Suppressor macrophage (primary cell): ENCODE data around the gene SEMA5A.
"Not testable (repeated sequence)": the region's sequence is repeated elsewhere in the genome, so short reads cannot be mapped to it uniquely, and the experiment has no call there.

Source experiments
- DNase-seq, 4 experiments: peaks; one replicate each; pipeline ENCODE4 v3.0.0-alpha.2; 2020 to 2022

SEMA5A gene

DNA sequence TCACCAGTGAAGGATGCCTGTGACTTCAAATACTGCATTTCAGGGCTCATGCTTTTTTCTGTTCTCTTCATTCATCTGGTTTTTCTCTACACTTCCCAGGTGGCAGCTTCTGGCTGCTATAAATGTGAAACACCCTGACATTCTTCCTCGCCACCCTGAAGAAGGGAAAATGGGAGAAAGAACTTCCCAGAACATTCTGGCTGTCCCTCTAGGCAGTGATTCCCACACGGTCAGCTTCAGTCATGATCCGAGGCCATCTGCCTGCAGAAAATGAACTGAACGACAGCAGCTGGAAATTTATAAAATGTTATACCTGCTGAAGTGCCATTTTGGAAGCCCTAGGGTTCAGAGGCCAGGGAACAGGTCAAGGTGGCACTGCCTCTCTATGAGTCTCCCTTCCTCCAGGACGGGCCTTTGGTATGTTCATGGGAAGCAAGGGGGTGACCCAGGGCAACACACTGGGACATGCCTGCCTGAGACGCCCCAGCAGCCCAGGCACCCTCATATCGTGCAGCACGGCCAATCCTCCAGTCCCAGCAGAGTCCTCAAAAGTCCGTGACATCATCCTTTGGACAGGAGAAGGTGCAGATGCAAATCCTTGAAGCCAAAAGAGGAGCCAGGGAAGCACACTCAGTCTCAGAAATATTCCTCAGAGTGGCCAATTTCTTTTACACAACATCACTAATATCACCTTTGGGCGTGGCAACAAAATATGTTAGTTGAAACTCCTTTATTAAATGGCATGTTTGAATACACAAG lies 107.1 kb downstream of the SEMA5A start:
- no peak for DNase-seq

DNA sequence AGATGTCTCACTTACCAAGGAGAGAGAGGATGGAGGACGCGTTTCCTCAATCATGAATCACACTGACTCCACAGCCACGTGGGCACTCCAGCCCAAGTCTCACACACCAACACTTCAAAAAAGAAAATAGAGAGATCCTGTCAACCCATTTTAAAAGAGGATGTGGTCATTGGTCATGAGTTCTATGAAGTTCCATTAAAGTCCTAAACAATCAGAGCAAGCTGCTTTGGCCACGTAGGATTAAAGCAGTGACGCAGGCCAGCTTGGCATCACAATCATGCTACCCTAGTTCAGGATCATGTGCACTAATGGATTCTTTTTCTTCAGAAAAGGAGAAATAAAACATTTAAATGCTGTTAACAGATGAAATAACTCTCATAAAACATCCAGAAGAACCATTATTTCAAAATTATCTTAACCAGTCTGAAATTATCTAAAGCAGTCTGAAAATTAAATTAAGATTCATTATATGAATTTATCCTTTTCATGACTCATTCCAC lies 108.1 kb downstream of the SEMA5A start:
- peak; percentile 46 to 90 (median 74) for DNase-seq

DNA sequence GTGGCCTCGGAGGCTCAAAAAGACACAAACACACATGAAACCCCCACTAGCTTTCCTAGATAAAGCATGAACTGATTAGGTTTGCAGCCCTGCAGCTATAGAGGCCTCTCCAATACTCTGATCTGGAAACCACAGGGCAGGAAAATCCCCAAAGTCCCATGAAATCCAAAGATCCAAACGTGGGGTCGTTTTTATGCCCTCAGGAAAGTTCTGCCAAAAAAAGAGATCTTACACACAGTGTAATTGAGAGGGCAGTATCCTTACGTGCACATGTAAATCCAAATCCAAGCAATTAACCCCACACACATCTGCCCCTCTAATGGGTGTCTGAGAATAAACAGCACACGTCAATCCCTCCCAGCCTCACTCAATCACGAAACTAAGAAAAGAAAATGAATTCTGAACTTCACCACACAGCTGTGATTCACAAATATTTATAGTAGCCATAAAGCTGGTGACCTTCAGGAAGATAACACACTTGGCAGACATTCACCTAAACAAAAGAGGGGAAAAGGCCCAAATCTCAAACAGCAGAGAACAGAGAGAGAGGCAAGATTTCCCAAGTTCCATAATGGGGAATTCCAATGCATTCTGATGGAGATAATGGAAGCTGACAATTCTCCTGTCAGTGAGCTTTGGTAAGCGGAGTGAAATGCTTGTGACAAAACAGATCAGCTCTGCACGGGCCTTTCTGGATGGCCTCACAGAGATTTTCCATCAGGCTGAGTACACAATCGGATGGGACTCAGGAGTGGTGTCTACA lies 114.2 kb downstream of the SEMA5A start:
- no peak for DNase-seq

DNA sequence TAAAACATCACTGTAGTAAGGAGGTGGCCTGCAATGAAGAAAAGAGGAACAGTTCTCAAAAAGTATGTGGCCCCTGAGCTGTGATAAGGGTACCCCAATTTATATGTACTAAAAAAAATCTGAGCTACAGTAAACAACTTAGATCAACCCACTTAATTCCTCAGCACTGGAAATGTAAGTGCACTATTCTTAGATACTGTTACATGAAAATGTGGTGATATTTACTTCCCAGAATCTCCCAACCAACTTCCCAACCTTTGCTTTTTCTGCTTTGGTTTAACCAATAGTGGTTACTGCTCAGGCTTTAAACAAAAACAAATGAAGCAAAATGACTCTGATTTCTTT lies 114.8 kb downstream of the SEMA5A start:
- DNase-seq, result no peak

- DNase-seq, result no peak
These were observed 115.6 kb downstream of the SEMA5A start for GRCh38 chr5:9430306-9430705.

DNA sequence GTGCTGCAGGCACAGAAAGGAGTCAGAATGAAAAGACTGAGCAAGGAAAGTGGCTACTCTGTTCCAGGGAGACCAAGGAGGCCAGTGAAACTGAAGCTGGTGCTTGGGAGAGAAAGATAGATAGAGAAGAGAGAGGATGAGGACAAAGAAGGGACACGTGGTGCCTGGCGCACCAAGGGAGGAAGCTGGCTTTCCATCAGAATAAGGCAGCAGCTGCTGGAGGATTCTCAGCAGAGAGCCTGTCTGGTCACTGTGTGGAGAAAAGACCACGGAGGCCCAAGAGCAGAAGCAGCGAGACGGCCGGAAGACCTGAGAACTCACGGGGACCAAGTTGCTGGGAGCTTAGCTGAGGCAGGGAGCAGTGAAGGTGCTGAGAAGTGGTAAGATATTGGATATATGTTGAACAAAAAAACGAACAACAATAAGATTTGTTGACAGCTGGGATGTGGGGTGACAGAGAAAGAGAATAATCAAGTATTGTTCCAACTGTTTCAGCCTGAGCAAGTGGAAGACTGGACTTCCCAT lies 116.1 kb downstream of the SEMA5A start:
- no peak for DNase-seq

- DNase-seq, result no peak
These were observed 117.6 kb downstream of the SEMA5A start for GRCh38 chr5:9428272-9428671.

DNA sequence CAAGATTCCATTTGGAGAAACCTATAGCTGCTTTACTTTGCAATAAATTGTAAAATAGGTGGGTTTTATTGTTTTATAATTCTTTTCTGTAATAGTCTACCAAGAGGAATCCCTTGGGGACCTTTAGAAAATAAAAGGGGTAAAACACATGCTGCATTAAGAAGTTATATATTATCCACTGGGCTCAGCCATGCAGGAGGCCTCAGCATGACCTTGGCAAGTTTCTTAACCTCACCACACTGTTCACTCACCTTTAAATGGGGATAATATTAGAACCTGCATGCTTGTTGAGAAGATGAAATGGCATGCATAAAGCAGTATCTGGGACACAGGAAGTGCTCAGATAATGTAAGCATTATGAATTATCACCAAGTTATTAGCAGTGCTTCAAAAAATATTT lies 120.2 kb downstream of the SEMA5A start:
- no peak for DNase-seq

DNA sequence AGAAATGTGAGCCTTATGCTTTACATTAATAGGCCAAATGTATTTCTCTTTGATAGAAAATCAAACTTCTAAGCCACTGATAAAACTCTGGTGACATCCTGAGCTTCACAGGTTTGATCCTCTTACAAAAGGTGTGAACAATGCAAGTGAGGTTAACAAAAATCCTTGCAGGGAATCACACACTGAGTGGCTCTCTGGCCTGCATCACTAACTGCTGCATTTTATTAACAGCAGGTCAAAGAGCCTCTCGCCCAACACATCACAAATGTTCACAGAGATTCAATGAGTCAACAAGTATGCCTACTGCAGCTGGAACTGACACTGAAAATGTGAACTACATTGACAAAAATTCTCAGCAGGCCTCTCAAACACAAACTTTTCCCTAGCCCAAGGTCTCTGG lies 122.3 kb downstream of the SEMA5A start:
- DNase-seq, result no peak

DNA sequence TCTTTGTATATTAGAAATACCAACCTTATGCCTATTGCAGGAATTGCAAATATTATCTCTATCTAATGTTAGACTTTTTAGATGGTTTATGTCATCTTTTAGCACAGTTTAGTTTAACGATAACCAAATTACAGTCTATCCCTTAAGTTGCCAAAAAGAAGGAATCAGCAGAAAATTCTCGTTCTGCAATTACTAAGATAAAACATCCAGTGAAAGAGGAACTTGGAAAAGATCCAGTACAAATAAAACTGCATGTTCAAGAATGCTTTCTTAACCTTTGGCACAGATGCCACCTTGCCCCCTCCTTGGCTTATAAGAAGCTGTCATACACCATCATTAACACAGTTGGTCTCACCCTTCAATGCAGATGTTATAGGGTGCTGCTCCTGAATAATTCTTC lies 124.0 kb downstream of the SEMA5A start:
- DNase-seq, result peak in 2 of 4 experiments; percentile 47 to 66

DNA sequence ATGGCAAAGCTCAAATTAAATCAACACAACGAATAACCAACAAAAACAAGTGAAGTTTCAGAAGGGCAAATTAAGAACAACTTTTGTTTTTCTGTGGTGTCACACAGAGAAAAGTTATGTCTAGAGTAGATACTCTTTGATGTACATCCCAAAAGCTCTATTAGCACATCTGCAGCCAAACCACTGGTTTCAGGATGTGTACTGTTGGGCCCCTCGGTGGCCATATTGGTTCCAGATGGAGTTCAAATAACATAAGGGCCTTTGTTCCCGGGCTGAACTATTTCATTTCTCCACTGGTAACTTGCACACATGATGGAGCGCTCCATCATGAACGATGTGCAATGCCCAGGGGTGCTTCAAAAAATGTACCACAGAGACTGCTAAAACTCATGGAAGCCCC lies 126.1 kb downstream of the SEMA5A start:
- DNase-seq, result no peak

DNA sequence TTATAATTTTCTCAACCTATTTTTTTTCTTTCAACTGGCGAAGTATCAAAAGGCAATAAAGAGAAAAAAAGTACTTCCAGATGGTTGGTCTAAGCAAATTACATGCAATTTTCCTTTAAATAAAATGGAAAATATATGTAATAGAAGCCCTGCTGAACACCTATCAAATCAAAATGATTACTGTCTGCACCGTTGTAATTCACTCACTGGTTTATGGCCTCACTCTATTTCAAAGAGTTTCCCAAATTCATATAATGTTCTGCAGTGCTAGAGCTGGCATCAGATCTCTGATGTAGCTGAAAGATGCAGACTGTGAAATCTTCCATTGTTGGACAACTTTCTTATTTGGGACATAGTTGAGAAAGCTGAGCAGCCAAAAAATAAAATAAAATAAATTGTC lies 130.3 kb downstream of the SEMA5A start:
- no peak for DNase-seq

GRCh38 chr5:9415091-9415490 lies 130.8 kb downstream of the SEMA5A start:
- no peak for DNase-seq

DNA sequence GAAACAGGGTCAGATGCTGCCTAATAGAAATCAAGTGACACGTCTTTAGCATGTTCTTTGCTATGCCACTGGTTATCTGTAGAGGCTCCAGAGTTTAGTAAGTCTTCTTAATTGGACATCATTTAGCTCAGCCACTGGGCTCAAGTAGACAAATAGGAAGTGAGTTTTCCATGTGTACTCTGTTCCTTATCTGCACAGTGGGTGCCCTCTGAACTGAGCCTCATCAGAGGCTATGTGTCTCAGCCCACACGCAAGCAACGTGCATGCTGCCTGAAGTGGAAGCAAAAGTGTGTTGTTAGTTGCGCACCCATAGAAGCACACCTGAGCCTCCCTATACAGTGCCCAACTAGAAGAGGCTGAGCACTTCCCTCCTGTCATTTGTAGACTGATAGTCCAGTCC lies 134.7 kb downstream of the SEMA5A start:
- DNase-seq, result no peak

DNA sequence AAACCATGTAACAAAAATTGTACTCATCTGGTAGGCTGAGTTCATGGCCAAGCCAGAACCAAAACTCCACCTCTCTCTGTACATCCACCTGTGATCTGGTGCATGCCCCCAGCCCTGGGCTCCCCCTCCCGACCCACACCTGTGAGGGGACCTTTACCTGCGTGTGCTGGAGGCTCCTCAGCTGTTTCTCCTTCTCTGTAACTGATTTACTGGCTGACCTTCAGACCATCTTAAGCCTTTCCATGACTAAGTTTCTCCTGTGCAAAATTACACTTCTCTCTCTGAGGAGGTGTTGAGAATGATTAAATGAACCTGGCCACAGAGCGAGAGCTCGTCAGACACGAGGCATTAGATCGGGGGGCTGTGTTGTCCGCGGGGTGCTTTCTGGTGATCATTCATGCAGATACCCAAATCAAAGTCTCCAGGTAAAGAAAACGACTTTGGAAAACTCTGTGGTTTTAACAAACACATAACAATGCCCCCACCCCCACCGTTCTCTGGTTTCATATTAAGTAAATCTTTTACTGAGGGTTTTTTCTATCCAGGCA lies 136.4 kb downstream of the SEMA5A start:
- no peak for DNase-seq

DNA sequence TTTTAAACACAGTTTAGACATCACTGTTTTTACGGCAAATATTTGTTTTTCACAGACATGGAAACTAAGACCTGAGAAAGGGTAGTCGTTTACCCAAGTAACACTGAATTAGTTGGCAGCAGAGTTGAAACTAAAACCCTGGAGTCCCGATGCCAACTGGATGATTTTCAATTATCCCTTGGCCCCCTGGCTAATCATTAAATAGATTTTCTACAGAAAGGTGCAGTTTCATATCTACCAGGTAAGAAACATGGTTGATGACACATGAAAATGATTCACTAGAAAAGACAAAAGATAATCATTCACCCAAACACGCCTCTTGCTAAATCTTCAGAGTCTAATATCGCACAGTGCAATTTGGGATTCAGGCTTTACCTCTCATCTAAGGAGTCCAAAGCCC lies 136.9 kb downstream of the SEMA5A start:
- DNase-seq, result no peak

DNA sequence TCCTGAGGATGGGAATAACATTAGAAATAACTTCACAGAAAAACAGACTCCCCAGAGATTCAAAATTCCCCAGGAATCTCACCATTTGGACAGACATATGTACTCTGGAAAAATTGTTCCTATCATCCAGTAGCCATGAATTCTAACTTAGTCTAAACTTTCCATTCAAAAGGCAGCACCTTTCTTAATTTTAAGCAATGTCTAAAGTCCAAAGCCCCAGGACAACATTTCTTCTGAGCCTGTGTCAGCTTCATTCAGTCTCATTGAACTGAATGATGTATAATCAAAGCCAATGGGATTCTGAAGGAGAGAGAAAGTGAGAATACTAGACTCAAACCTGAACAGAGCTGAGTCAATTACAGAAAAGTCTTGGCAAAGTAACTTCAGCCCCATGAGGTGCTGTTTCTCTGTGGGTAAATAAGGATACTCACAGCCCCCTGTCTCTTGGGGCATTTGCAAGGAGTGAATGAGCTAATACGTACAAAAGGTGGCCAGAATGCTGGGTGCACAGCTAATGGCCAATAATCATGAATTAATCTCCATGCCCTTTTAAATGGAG lies 140.6 kb downstream of the SEMA5A start:
- no peak for DNase-seq

GRCh38 chr5:9401786-9402472 lies 143.9 kb downstream of the SEMA5A start:
- peak in 3 of 4 experiments; percentile 5 to 51 (median 14) for DNase-seq

DNA sequence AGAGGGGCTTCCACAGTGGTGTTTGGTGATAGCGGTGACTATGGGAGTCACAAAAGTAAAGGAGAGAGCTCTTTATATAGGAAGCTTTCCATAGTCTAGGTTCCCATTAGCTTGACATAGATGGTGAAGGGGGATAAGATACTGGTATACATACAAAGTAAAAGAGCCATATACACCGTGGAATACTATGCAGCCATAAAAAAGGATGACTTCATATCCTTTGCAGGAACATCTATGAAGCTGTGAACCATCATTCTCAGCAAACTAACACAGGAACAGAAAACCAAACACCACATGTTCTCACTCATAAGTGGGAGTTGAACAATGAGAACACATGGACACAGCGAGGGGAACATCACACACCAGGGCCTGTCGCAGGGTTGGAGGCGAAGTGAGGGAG lies 146.1 kb downstream of the SEMA5A start:
- DNase-seq, result not testable (repeated sequence)

- no peak for DNase-seq
These were observed 146.8 kb downstream of the SEMA5A start for GRCh38 chr5:9399094-9399493.

GRCh38 chr5:9398227-9398626 lies 147.6 kb downstream of the SEMA5A start:
- DNase-seq, result no peak

DNA sequence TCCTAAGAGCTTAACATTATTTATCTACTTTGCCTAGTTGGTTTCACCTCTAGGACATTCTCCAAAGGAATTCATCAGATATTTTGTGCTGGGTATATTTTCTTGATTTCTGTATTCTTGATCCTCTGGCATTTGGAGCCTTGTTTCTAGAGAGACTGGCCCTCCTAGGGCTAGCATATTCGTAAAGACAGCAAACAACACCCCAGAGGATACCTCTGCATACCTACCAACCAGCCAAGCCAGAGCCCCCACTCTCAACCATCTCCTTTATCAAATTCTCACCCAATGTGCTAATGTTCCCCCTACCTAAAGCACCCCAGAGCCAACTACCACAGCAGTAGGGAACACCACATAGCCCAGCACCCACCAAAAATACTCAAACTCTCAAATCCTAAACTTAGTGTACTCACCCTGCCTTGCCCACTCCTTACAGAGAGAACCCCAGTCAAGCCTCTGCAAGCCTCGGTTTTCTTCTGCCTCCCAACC lies 149.5 kb downstream of the SEMA5A start:
- DNase-seq, result no peak
